ENCODE data around the gene TSFM.

The TSFM gene

GRCh38 chr12:57782608-57783465 is at the start of gene TSFM:
TSFM (plus strand) TSS chr12:57782787; CDS start chr12:57782802, 15 bp downstream.
- peak; percentile 96 for DNase-seq (ENCODE audit: low spot score)

- no peak for DNase-seq (ENCODE audit: low spot score)
These were observed 48.7 kb upstream of the TSFM start for GRCh38 chr12:57733928-57734327.

GRCh38 chr12:57734591-57734990 is 48.0 kb upstream of the TSFM start:
- no peak for DNase-seq (ENCODE audit: low spot score)

GRCh38 chr12:57735198-57735855 is 47.3 kb upstream of the TSFM start:
- no peak for DNase-seq (ENCODE audit: low spot score)

- peak; percentile 59 for DNase-seq (ENCODE audit: low spot score)
These were observed 46.4 kb upstream of the TSFM start for GRCh38 chr12:57735952-57736740.

GRCh38 chr12:57736741-57737466 is 45.7 kb upstream of the TSFM start:
- DNase-seq (ENCODE audit: low spot score) = no peak

- no peak for DNase-seq (ENCODE audit: low spot score)
These were observed 44.8 kb upstream of the TSFM start for GRCh38 chr12:57737467-57738460.

GRCh38 chr12:57738661-57739237 is 43.8 kb upstream of the TSFM start, which contains the start of gene AGAP2:
AGAP2 (minus strand) TSS chr12:57738742; CDS start chr12:57738246, 496 bp downstream.
- peak; percentile 56 for DNase-seq (ENCODE audit: low spot score)

- no peak for DNase-seq (ENCODE audit: low spot score)
These were observed 43.2 kb upstream of the TSFM start for GRCh38 chr12:57739387-57739786.

- no peak for DNase-seq (ENCODE audit: low spot score)
These were observed 42.6 kb upstream of the TSFM start for GRCh38 chr12:57739914-57740538.

- peak; percentile 73 for DNase-seq (ENCODE audit: low spot score)
These were observed 41.8 kb upstream of the TSFM start for GRCh38 chr12:57740656-57741412.

- no peak for DNase-seq (ENCODE audit: low spot score)
These were observed 41.2 kb upstream of the TSFM start for GRCh38 chr12:57741413-57741789.

- DNase-seq (ENCODE audit: low spot score) = no peak
These were observed 40.5 kb upstream of the TSFM start for GRCh38 chr12:57741844-57742738.

GRCh38 chr12:57743769-57744168 is 38.8 kb upstream of the TSFM start:
- no peak for DNase-seq (ENCODE audit: low spot score)

GRCh38 chr12:57744194-57744776 is 38.3 kb upstream of the TSFM start:
- no peak for DNase-seq (ENCODE audit: low spot score)

GRCh38 chr12:57744777-57745484 is 37.7 kb upstream of the TSFM start, which contains the start of gene TSPAN31:
TSPAN31 (plus strand) TSS chr12:57745039; CDS start chr12:57745155, 116 bp downstream.
- DNase-seq (ENCODE audit: low spot score) = peak; percentile 100

- DNase-seq (ENCODE audit: low spot score) = no peak
These were observed 37.1 kb upstream of the TSFM start for GRCh38 chr12:57745485-57745881.

Measured in Ammon's horn (tissue), 1 donor.